HG03103 (cell line): ENCODE measurements around the gene GGTLC1.

Experiments used
- ATAC-seq: cut with Tn5 transposase; IDR thresholded peaks from one replicate; pipeline ENCODE4 v1.9.1; 2021; ENCODE audit warnings: low read depth; ENCODE audit not compliant: unreplicated experiment

The GGTLC1 gene

GRCh38 chr20:23988561-23988960, at the start of gene GGTLC1:
Gene GGTLC1 (minus strand): TSS chr20:23988779. CDS start chr20:23986611, 2,168 bp downstream.
- ATAC-seq, result no peak

DNA sequence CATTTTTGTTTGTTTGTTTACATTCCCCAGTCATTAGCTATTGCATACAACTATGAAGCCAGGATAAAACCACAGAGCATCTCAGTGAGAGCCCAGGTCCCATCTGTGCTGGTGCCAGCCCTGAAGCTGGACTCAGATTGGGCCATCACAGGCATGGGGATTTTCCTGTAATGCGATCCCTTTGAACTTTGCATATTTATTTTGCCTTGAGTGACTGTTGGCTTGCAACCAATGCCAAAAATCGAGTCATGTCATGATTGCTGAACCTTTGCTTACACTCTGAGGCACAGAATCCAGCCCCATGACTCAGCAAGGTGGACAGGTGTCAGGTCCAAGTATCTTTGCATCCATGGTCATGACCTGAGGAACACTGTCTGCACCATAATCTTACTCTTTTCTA, 46.2 kb upstream of the GGTLC1 start:
- no peak for ATAC-seq

- ATAC-seq, result no peak
Measured at GRCh38 chr20:24033565-24033964, 45.0 kb upstream of the GGTLC1 start.

DNA sequence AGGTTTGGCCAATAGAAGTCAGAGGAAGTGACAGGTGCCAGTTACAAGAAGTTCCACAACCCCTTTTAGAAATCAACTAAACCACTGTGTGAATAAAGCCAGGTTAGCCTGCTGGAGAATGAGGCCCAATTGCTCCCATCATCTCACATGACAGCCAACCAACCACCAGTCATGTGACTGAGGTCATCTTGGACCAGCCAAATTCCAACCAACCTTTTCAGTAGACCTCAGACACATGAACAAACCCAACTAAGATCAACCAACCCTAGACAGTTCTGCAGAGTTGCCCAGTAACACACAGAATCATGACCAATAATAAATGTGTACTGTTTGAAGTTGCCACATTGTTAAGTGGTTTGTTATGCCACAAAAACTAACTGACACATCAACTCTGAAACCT, 44.6 kb upstream of the GGTLC1 start:
- no peak for ATAC-seq

DNA sequence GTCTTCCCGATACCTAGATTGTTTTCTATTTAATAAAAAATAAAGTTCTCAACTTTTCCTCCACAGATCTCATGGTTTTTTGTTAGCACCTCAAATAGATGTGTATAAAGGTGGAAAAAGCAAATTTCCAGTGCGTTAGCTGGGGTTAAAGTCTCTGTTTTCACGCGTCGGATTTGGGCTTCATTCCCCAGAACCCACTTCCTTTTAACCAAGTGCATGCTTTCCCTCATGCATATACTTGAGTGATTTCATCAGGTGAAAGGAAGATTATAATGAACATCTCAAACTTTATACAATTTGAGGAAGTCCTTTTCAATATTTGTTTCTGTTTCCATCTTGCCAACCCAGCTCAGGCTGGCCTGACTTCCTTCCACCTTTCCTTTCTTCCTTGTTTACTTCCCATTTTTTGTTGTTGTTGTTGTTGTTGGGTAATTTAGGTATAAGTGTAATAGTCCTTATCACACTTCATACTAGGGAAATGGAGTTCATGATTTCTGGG, 43.9 kb upstream of the GGTLC1 start:
- no peak for ATAC-seq

- ATAC-seq, result peak; percentile 72
Measured at GRCh38 chr20:24027229-24027628, 38.6 kb upstream of the GGTLC1 start.

DNA sequence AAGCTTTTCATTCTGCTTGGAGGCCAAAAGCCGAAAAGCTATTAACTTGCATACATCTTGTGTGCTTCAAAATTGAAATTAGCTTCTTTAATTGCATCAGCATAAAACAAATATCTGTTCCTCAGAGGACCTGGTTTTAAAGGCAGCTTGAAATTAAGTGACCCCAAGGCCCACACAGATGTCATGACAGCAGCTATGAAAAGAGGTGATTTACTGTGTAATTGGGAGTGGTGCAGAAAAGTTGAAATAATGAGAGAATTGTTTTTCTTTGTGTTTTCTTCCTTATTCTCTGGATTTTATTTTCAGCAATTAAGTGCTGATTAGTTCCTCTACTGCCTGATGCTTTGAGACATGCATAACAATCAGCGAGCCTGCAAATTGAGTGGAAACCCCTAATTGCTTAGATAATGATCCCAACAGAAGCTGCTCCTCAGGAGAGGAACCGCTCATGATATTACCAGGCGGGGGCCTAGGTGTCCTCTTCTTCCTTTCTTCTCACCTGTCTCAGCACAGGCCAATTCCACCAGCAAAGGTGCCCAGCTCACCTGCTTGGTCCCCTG, 34.1 kb upstream of the GGTLC1 start:
- ATAC-seq, result no peak

DNA sequence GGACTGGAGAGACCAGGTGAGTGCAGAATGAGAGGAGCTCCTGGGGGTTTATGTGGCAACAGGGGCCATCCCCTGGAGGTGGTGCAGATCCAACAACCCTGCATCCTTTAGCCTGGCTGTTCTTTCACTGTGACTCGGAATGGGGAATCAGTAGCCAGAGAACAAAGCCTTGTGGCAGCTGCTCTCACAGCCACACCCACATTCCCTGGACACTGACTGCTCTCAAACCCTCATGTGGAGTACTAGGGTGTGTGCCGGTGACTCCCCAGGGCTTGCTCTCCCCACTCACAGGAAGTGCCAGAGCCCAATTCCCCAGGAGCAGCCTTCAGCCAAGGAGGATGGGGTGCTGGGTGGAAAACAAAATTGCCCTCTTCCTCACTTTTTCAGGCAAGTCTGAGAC, 30.2 kb upstream of the GGTLC1 start:
- ATAC-seq, result no peak

GRCh38 chr20:24017458-24017755, 28.8 kb upstream of the GGTLC1 start:
- no peak for ATAC-seq

DNA sequence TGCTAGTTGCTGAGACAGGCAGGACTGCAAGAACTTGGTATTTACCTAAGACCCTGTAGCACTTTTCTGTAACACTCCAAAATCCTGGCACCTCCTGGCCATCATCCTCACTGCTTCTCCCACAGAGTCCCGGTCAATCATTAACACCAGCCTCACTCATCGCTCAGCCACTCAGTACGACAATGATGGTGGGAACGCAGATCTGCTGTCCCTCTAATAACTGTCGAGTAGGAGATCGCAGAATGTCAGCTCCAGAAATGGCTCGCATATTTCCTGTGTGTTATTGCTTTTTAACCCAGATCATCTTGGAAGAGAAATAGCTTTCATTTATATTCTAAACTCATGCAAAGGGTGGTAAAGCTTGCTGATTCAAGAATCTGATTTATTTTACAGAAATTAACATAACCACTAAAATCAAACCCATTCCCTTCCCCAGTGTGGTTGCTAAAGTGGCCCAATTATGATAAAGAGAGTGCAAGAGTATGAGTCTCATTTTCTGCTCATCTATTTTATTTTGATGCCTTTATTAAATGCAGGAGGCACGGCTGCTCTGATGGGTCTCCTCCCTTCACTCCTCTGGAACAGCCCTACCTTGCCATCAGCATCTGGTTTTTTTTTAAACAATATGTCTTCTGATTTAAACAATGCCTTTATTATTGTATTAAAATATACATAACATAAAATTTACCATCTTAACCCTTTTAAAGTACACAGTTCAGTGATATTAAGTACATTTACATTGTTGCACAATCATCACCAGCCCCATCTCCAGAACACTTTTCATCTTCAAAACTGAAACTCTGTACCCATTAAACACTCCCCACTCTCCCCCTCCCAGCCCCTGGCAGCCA, 28.3 kb upstream of the GGTLC1 start:
- ATAC-seq, result no peak

DNA sequence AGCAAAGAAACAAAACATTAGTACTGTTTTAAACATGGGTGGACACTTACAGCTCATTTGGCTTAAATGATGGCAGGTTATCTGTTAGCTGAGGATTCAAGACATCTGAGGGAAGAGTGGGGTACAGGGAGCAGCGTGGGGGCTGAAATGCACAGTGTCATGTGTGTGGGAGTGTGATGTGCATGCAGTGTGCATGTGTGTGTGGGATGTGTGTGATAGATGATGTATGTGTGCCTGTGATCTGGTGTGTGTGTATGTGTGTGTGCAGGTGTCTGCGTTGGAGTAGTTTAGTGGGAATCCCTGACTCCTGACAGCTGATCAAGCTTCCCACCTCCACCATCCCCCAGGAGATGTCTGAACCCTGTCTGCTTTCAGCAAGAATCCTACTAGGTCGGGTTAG, 25.4 kb upstream of the GGTLC1 start:
- no peak for ATAC-seq

- no peak for ATAC-seq
Measured at GRCh38 chr20:24011282-24011681, 22.7 kb upstream of the GGTLC1 start.

DNA sequence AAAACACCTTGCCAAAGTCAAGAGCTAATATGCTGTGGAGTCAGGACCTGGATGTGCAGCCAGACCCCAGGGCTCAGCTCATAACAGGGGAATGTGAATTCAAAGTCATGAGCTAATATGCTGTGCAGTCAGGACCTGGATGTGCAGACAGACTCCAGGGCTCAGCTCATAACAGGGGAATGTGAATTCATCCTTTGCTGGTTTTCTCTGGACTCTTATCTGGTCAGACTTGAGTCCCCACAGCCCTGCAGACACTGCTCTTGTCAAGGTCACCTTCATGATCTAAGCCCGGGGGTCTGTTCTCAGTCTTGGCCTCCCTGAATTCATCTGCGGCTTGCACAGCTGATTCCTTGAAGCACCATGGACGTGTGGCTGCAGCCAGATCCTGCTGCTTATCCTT, 19.2 kb upstream of the GGTLC1 start:
- no peak for ATAC-seq

GRCh38 chr20:24007073-24007595, 18.6 kb upstream of the GGTLC1 start:
- no peak for ATAC-seq

- no peak for ATAC-seq
Measured at GRCh38 chr20:24006626-24007025, 18.0 kb upstream of the GGTLC1 start.

GRCh38 chr20:24004471-24004870, 15.9 kb upstream of the GGTLC1 start:
- ATAC-seq, result no peak

- no peak for ATAC-seq
Measured at GRCh38 chr20:24002896-24003295, 14.3 kb upstream of the GGTLC1 start.

GRCh38 chr20:24001712-24002405, 13.3 kb upstream of the GGTLC1 start:
- no peak for ATAC-seq

- ATAC-seq, result no peak
Measured at GRCh38 chr20:23998844-23999243, 10.3 kb upstream of the GGTLC1 start.

DNA sequence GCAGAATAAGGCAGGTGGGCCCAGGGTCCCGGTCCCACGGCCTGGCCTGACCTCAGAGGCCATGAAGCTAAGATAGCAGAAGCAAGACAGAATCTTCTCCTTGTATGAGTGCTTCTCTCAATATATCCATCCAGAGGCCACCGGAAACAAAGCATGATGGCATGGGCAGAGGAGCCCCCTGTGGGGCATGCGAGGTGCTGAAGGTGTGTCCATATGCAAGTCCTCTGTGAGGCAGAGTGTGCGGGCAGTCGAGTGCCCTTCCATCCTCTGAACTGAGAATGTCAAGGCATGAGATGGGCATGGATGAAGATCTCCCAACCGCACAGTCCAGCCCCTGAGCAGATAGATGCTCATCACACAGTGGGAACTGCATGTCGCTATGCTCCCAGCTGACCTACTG, 9.8 kb upstream of the GGTLC1 start:
- ATAC-seq, result no peak

DNA sequence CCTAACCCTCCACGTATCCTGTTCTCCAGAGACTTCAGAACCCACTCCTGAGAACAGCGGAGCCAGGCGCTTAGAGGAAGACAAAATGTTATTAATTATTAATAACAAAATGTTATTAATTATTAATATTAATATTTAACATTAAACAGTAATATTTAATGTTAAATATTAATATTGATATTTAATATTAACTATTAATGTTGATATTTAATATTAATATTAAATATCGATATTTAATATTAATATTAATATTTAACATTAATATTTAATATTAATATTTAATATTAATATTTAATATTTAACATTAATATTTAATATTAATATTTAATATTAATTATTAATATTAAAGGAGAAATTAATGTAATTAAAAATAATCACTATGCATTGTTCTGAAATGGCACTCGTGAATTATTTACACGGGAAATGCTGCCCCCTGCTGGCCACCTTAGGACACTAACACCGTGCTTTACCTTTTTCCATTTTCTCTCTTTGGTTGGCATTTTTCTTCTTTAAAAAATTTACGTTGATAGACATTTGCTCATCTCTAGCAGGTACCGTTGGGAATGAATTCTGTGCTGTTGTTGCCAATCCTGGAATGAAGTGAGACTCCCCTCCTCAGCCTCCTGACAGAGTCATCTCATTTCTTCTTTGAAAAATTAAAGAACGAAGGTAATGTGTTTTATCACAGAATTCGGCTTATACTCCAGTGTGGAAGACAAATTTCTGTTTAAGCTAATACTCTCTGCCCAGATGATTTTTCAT, 7.5 kb upstream of the GGTLC1 start:
- ATAC-seq, result no peak
